IgD-negative memory B cell (primary cell): ENCODE data around the gene CASS4. TPM values are rescaled to one million over a fixed set of nuclear protein-coding genes. Genes with fewer than 3 reads are reported as not detected.
A peak's percentile ranks its signal among the peaks of the same experiment; 100 is the strongest.
"Not testable (repeated sequence)": the region's sequence is repeated elsewhere in the genome, so short reads cannot be mapped to it uniquely, and the experiment has no call there.

Experiments used
- H3K27ac Mint-ChIP-seq, 3 donors: one replicate each; pipeline ENCODE4 v1.8.0; 2020 to 2022; ENCODE audit warnings: mild to moderate bottlenecking in 3 of 3, mixed read lengths in 3 of 3, moderate library complexity in 1 of 3
- H3K27me3 Mint-ChIP-seq: one replicate; pipeline ENCODE4 v1.8.0; 2021; ENCODE audit warnings: mixed read lengths
- H3K36me3 Mint-ChIP-seq: one replicate; pipeline ENCODE4 v1.8.0; 2020; ENCODE audit warnings: mild to moderate bottlenecking, mixed read lengths
- H3K4me1 Mint-ChIP-seq, 3 donors: one replicate each; pipeline ENCODE4 v1.8.0; 2020 to 2022; ENCODE audit warnings: mixed read lengths in 3 of 3, mild to moderate bottlenecking in 1 of 3
- H3K4me3 Mint-ChIP-seq, 4 donors: one replicate each; pipeline ENCODE4 v1.8.0; 2020 to 2022; ENCODE audit warnings: mild to moderate bottlenecking in 4 of 4, mixed read lengths in 4 of 4, moderate library complexity in 3 of 4
- H3K9me3 Mint-ChIP-seq, 3 donors: one replicate each; pipeline ENCODE4 v1.8.0; 2020 to 2021; ENCODE audit warnings: mixed read lengths in 3 of 3, mild to moderate bottlenecking in 1 of 3
- polyA plus RNA-seq: library from polyadenylated mRNA; unstranded; fragments of 300-500 nt; fragmentation: Illumina TruSeq; gene quantifications from one replicate; pipeline ENCODE4 v1.2.3, GENCODE V29; 2021

Gene CASS4
- polyA plus RNA-seq, 1 donor from 2014 or later = 0.34 TPM

DNA sequence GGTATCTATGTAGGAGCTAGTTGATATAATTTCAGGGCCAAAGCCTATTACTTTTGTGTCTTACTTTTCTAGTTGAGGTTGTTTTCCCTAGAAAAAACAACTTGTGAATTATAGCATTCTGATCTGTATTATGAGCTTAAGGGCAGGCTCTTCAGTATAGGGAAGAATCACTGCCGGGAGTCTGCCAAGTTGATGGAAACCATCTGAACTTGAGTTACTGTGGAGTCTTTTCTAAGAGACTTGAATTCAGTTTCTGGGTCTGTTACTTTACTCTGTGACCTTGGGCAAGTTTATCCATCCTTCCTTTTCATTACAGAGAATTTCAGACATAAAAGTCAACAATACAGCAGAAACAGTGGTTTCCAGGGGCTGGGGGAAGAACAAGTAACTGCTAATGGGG, 2.1 kb upstream of the CASS4 start:
- H3K27me3 Mint-ChIP-seq = no peaks in the 10 kb centered on the region
- no peak overlapping the region for H3K4me3 Mint-ChIP-seq
- H3K36me3 Mint-ChIP-seq = peaks cover 9% of the 10 kb centered on the region
- H3K27ac Mint-ChIP-seq = no peak overlapping the region
- no peaks in the 10 kb centered on the region for H3K9me3 Mint-ChIP-seq
- H3K4me1 Mint-ChIP-seq = peaks cover 8 to 13% (median 10%) of the 10 kb centered on the region in 3 donors

DNA sequence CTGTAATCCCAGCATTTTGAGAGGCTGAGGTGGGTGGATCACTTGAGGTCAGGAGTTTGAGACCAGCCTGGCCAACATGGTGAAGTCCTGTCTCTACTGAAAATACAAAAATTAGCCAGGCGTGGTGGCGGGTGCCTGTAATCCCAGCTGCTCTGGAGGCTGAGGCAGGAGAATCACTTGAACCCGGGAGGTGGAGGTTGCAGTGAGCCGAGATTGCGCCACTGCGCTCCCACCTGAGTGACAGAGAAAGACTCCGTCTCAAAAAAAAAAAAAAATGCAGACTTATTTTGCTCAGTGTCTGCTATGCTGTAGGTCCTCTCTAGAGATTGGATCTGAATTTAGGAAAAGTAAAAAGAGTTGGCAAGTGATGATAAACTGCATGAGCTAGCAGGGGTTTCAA, 773 bp upstream of the CASS4 start:
- not testable (repeated sequence) for H3K9me3 Mint-ChIP-seq, H3K36me3 Mint-ChIP-seq, H3K27ac Mint-ChIP-seq

DNA sequence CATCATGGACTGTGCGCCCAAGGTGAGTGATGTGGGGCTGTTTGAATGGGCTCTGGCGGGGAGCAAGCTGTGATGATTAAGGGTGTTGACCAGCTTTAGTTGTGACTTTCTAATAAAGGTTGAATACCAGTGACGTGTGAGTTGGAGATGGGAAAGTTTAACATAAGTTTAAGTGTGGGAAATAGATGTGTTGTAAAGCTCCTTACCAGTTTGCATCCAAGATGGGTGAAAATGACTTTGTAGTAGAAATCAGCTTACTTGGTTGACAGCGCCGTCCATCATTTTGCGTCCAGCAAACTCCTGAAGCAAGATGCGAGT, 372 bp downstream of the CASS4 start:
- peaks cover 3% of the 10 kb centered on the region for H3K36me3 Mint-ChIP-seq
- no peaks in the 10 kb centered on the region for H3K9me3 Mint-ChIP-seq
- peak overlapping the region in 2 of 3 donors; percentile 41 to 63 for H3K27ac Mint-ChIP-seq
- H3K4me1 Mint-ChIP-seq = peaks cover 8 to 11% (median 10%) of the 10 kb centered on the region in 3 donors
- no peaks in the 10 kb centered on the region for H3K27me3 Mint-ChIP-seq
- H3K4me3 Mint-ChIP-seq = peak overlapping the region in 3 of 4 donors; percentile 30 to 54 (median 48)

More for the DNA sequence above, 773 bp upstream of the CASS4 start:
- H3K4me1 Mint-ChIP-seq = peaks cover 8 to 11% (median 10%) of the 10 kb centered on the region in 3 donors
- not testable (repeated sequence) for H3K27me3 Mint-ChIP-seq, H3K4me3 Mint-ChIP-seq

DNA sequence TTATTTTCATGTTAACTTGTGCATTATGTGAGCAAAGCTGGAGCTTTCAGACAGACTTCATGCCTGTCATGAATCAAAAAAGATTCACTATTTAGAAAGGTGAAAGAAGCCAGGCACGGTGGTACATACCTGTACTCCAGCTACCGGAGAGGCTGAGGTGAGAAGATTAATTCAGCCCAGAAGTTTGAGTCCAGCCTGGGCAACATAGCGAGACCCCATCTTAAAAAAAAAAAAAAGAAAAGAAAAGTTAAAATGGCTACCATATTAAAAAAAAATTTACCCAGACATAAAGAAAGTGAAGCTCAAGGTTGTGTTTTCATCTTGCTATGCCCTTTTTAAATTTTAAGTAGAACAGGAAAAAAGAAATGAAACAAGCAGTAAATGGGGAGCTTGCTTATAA, 889 bp downstream of the CASS4 start:
- Mint-ChIP-seq H3K36me3 (peaks cover 4% of the 10 kb centered on the region), H3K4me1 (peaks cover 8 to 11% (median 10%) of the 10 kb centered on the region in 3 donors), H3K27me3 (no peaks in the 10 kb centered on the region), H3K9me3 (no peaks in the 10 kb centered on the region), H3K4me3 (peak overlapping the region in 2 of 4 donors; percentile 54 to 62), H3K27ac (peak overlapping the region in 1 of 3 donors; percentile 41)

DNA sequence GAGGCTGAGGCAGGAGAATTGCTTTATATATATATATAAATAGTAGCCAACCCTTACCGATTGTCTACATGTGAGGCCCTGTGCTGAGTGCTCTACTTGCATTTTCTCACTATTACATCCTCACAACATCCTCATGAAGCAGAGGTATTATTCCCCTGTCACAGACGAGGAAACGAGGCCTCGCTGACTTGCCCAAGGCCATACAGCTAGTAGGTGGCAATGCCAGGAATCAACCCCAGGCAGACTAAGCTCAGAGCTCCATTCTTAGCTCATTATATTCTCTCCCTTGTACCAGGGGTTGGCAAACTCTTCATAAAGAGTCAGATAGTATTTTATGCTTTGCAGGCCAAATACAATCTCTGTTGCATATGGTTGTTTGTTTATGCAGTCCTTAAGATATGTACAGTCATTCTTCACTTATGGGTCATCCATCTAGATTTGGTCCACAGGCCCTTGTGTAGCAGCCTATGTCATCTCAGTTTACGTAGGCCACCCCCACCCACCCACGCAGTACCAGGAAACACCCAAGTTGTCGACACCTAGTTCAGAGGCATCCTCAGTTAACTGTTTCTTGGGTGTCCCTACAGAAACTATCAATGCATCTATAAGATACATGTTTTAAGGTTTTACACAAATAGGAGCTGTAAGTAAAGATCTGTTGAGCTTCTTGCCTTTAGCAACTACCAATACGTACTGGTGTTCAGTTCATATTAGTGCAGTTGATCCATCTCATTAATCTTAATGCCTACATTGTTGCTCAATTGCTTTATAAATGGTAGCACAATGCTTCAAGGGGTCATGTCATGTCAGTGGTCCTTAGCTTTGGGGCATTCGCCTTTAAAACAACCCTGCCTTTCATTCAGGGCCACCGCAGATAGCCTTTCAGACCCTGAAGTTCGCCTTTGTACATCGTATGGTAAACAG, 3.0 kb downstream of the CASS4 start:
- peaks cover 4% of the 10 kb centered on the region for H3K36me3 Mint-ChIP-seq
- no peaks in the 10 kb centered on the region for H3K27me3 Mint-ChIP-seq
- H3K9me3 Mint-ChIP-seq = no peaks in the 10 kb centered on the region
- no peak overlapping the region for H3K4me3 Mint-ChIP-seq
- H3K4me1 Mint-ChIP-seq = peaks cover 8 to 11% (median 10%) of the 10 kb centered on the region in 3 donors
- H3K27ac Mint-ChIP-seq = no peak overlapping the region

DNA sequence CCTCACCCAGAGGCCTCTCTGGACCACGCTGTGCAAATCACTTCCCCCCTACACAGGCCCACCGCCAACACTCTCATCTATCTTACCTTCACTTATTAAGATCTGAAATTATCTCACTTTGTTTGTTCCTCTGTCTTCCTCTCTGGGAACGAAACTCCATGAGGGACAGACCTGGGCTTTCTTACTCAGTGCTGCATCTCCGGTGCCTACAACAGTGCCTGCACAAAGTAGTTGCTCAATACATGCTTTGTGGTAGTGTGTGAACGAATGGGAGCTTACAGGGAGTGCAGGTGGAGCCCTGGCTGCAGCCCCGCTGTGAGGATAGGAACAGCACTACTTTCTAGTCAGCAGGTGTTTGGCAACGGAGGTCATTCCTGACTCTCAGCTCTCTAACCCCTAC, 5.3 kb downstream of the CASS4 start:
- peak overlapping the region in 1 of 3 donors; percentile 49 for H3K27ac Mint-ChIP-seq
- H3K27me3 Mint-ChIP-seq = no peaks in the 10 kb centered on the region
- peaks cover 4% of the 10 kb centered on the region for H3K36me3 Mint-ChIP-seq
- H3K4me3 Mint-ChIP-seq = no peak overlapping the region
- H3K9me3 Mint-ChIP-seq = no peaks in the 10 kb centered on the region
- peaks cover 0 to 4% (median under 1%) of the 10 kb centered on the region in 3 donors for H3K4me1 Mint-ChIP-seq

DNA sequence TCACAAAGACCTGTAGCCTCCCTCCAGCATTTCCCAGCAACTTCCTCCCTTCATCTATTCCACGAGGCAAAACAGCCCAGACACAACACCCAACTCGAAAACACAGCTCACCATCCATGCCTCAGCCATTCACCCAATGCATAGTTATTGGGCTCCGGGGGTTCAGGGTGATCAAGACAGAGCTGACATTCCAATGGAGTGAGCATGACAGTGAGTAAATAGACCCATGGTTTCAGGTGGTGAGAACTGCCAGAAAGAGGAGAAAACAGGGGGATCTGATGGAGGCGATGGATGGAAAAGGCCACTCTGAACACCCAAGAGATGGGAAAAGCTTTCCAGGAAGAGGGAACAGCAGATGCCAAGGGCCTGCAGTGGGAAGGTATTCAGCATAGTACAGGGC, 5.9 kb downstream of the CASS4 start:
- Mint-ChIP-seq H3K4me3 (peak overlapping the region in 1 of 4 donors; percentile 56), H3K4me1 (peaks cover 0 to under 1% (median 0%) of the 10 kb centered on the region in 3 donors), H3K27ac (peak overlapping the region in 1 of 3 donors; percentile 49), H3K36me3 (peaks cover 4% of the 10 kb centered on the region), H3K27me3 (no peaks in the 10 kb centered on the region), H3K9me3 (no peaks in the 10 kb centered on the region)

DNA sequence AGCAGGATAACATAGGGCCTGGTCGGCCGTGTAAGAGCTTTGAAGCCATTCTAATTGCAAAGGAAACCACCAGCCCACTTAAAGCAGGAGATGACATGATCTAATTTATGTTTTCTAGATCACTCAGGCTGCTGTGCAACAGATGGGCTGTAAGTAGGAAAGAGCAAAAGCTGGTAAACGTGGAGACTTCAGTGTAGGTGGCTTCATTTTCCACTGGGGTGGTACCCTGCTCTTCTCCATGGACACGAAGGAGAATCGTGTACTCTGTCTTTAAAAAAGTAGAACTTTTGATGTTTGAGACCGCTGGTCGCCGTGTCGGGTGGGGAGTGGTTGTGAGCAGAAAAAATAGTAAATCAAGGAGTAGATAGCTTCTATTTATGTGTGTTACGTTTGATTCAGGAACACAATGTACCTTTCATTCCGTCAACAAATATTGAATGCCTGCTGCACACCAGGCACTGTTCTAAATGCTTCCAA, 6.4 kb downstream of the CASS4 start:
- Mint-ChIP-seq H3K4me3 (no peak overlapping the region), H3K27me3 (no peaks in the 10 kb centered on the region), H3K27ac (no peak overlapping the region), H3K4me1 (no peaks in the 10 kb centered on the region), H3K36me3 (peaks cover 4% of the 10 kb centered on the region), H3K9me3 (no peaks in the 10 kb centered on the region)

DNA sequence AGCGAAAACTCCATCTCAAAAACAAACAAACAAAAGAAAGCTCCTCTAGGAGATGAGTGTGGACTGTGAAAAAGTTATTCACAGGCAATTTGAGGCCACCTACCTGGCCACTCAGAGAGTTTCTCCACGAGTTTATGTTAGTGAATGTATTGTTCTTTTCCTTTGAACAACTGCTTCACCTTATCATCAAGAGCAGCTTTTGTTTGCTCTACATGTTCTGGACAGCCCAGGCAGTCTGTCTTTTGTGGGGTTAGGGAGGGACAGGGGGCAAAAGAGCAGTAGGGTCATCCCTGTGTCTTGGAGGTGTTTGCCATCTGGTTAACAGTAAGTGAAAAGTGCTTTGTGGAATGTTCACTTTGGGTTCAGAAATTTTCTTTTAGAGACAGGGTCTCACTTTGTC, 8.0 kb downstream of the CASS4 start:
- H3K4me3 Mint-ChIP-seq = no peak overlapping the region
- H3K4me1 Mint-ChIP-seq = no peaks in the 10 kb centered on the region
- no peaks in the 10 kb centered on the region for H3K9me3 Mint-ChIP-seq
- H3K27ac Mint-ChIP-seq = no peak overlapping the region
- H3K36me3 Mint-ChIP-seq = peaks cover 4% of the 10 kb centered on the region
- no peaks in the 10 kb centered on the region for H3K27me3 Mint-ChIP-seq

DNA sequence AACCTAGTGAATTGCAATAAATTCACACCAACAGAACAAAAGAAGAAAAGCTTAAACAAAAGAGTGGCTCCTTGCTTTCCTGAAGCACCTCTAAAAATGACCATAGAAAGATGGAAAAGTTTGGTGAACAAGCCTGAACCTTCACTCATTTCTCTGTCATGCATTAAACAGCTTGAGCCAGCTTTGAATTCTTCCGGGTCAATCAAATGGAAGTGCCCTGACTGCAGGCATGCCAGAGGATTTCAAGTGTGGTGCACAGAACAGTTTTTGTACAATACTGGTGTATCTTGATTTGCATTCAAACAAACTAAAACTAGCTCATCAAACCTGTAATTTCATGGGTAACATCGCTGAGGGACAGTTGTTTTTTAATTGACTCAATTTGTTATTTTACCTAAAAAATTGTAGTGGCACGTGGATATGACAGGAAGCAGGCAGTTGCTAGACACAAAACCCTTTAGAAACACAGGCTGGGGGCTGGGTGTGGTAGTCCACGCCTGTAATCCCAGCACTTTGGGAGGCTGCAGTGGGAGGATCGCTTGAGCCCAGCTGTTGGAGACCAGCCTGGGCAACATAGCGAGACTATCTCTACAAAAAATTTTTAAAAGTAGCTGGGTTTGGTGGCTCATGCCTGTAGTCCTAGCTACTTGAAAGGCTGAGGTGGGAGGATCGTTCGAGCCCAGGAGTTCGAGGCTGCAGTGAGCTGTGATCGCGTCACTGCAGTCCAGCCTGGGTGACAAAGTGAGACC, 9.1 kb downstream of the CASS4 start:
- Mint-ChIP-seq H3K36me3 (peaks cover 4% of the 10 kb centered on the region), H3K27me3 (no peaks in the 10 kb centered on the region), H3K27ac (peak overlapping the region in 1 of 3 donors; percentile 4), H3K4me1 (no peaks in the 10 kb centered on the region), H3K9me3 (no peaks in the 10 kb centered on the region), H3K4me3 (no peak overlapping the region)

DNA sequence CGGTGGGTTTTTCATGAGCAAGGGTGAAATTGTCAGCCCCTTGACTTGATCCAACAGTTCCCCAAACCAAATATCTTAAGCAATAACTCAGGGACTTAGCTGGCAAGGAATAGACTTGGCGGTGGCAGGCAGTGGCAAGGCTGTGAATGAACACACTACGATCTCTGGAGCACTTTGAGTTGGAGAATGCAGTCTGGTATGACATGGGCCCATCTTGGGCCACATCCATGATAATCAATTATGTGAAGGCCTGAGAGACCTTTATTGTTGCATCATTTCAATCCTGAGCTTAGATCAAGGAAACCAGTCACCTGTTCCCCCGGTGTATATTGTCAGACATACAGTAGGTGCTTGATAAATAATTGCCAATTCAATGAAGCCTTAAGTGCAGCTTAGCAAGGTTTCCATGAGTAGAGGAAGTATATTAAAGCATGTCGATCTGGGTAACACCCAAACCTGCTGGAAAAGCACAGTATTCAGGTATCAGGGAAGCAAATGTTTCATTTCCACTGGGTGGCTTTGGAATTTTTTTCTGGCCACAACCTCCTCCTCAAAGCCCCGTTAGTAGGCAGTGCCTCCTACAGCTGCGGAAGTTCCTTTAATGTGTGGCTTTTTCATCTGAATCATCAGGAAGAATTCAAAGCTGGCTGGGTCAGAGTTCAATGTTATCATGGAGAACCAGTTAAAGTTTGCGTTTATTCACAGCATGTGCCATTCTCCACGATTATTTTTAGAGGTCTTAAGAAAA, 10.2 kb downstream of the CASS4 start:
- Mint-ChIP-seq H3K4me1 (no peaks in the 10 kb centered on the region), H3K27ac (peak overlapping the region in 1 of 3 donors; percentile 1), H3K36me3 (peaks cover 3% of the 10 kb centered on the region), H3K4me3 (no peak overlapping the region), H3K27me3 (no peaks in the 10 kb centered on the region), H3K9me3 (no peaks in the 10 kb centered on the region)

DNA sequence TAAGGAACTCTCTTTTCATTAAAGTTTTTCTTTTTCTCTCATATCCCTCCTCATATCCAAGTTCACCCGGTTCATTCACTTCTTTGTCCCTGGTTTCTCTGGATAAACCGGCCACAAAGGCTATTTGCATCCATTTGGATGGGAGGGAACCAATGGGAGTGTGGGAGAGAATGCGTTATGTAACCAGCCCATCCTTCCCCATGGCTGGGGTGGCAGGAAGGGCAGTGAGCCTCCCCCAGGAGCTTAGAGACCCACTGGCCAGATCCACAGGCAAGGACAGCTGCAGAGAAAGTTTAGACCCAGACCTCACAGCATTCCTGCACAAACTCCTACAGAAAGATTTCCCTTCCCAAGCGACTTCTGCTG, 10.7 kb downstream of the CASS4 start:
- Mint-ChIP-seq H3K4me1 (peaks cover 0 to under 1% (median 0%) of the 10 kb centered on the region in 3 donors), H3K27me3 (no peaks in the 10 kb centered on the region), H3K27ac (no peak overlapping the region), H3K4me3 (no peak overlapping the region), H3K9me3 (no peaks in the 10 kb centered on the region), H3K36me3 (no peaks in the 10 kb centered on the region)

DNA sequence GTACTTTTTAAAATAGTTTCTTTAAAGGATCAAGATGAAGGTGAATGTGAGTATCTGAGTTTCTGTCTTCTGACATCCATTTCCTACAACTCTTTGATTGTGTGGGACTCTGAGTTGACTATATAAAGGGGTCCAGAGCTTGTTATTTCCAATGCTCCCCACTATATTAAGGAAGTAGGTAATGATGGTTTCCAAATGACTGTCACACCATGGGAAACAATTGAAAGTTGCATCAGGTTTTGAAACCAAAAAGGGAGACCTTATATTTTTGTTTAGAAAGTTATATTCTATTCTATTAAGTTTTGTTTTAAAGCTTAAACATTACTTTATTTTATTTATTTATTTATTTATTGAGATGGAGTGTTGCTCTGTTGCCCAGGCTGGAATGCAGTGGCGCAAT, 11.2 kb downstream of the CASS4 start:
- no peaks in the 10 kb centered on the region for H3K36me3 Mint-ChIP-seq
- H3K27me3 Mint-ChIP-seq = no peaks in the 10 kb centered on the region
- H3K9me3 Mint-ChIP-seq = no peaks in the 10 kb centered on the region
- peaks cover 0 to 5% (median 0%) of the 10 kb centered on the region in 3 donors for H3K4me1 Mint-ChIP-seq
- H3K4me3 Mint-ChIP-seq = no peak overlapping the region
- no peak overlapping the region for H3K27ac Mint-ChIP-seq

DNA sequence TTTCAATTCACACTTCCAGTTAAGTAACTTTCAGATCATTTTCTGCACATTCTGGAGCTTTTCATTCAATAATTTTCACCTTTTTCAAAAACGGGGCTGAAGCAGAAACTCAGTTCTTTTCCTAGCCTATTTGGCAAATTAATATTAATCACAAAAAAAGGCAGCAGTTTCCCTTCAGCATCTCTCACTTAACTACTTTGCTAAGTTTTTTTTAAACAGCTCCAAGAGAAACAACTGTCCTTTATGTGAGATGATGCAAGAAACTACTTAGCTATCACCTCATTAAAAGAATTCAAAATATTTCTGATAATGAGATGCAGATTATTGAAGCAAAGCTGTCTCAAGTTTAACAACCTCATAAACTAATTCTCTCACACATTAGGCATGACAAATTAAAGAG, 11.8 kb downstream of the CASS4 start:
- Mint-ChIP-seq H3K36me3 (no peaks in the 10 kb centered on the region), H3K27ac (no peak overlapping the region), H3K9me3 (no peaks in the 10 kb centered on the region), H3K27me3 (no peaks in the 10 kb centered on the region), H3K4me1 (peaks cover 0 to 6% (median 3%) of the 10 kb centered on the region in 3 donors), H3K4me3 (no peak overlapping the region)

DNA sequence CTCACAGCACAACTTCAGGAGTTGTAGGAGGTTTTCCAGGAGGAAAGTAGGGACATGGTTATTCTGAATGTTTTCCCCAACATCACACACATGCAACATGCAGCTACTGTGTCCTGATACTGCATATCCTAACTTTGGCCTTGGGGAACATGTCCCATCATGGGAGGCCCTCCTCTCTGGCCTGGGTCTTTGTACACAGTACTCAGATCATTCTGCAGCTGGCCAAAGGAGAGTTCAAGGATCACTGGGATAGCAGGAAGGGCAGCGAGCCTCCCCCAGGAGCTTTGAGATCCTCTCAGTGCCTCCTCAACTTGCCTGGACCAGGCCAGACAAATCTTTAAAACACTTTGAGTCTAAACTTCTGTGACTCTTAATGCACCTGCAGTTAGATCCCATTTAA, 12.9 kb downstream of the CASS4 start:
- Mint-ChIP-seq H3K9me3 (peaks cover 0 to 1% (median 0%) of the 10 kb centered on the region in 3 donors), H3K4me1 (peaks cover 8 to 14% (median 13%) of the 10 kb centered on the region in 3 donors), H3K36me3 (no peaks in the 10 kb centered on the region), H3K4me3 (no peak overlapping the region), H3K27me3 (peaks cover 6% of the 10 kb centered on the region), H3K27ac (no peak overlapping the region)
